ENCODE results near the gene INO80E.

Gene INO80E

DNA sequence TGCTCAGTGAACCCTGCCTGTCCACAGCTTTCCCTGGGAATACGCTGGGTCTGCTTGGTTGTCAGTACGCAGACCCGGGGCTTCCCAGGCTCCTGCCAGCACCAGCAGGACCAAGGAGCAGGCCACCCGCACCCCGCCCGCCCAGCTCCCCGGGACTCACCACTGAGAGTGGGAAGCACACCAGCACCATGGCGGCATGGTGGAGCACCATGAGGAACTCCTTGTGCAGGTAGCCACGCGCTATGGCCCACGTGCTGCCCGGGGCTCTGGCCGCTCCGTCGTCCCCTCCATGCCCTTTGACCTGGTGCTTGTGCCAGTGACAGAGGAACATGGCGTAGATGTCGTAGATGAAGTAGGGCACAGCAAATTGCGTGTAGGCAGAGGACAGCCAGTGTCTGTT, 30.4 kb downstream of the INO80E start:
- TF ChIP-seq GABPA (IDR thresholded peaks at IDR 0.05; ENCODE audit: low read depth), result no peak
- TF ChIP-seq SPI1 (IDR thresholded peaks at IDR 0.05; ENCODE audit: borderline replicate concordance, low read depth), result no peak
- TF ChIP-seq, protein P1, sequence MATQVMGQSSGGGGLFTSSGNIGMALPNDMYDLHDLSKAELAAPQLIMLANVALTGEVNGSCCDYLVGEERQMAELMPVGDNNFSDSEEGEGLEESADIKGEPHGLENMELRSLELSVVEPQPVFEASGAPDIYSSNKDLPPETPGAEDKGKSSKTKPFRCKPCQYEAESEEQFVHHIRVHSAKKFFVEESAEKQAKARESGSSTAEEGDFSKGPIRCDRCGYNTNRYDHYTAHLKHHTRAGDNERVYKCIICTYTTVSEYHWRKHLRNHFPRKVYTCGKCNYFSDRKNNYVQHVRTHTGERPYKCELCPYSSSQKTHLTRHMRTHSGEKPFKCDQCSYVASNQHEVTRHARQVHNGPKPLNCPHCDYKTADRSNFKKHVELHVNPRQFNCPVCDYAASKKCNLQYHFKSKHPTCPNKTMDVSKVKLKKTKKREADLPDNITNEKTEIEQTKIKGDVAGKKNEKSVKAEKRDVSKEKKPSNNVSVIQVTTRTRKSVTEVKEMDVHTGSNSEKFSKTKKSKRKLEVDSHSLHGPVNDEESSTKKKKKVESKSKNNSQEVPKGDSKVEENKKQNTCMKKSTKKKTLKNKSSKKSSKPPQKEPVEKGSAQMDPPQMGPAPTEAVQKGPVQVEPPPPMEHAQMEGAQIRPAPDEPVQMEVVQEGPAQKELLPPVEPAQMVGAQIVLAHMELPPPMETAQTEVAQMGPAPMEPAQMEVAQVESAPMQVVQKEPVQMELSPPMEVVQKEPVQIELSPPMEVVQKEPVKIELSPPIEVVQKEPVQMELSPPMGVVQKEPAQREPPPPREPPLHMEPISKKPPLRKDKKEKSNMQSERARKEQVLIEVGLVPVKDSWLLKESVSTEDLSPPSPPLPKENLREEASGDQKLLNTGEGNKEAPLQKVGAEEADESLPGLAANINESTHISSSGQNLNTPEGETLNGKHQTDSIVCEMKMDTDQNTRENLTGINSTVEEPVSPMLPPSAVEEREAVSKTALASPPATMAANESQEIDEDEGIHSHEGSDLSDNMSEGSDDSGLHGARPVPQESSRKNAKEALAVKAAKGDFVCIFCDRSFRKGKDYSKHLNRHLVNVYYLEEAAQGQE (IDR thresholded peaks at IDR 0.05; ENCODE audit: insufficient replicate concordance, low read depth), result no peak
- TF ChIP-seq POLR2AphosphoS5 (IDR thresholded peaks at IDR 0.05; ENCODE audit: low read depth), result no peak
- TF ChIP-seq, protein P2, sequence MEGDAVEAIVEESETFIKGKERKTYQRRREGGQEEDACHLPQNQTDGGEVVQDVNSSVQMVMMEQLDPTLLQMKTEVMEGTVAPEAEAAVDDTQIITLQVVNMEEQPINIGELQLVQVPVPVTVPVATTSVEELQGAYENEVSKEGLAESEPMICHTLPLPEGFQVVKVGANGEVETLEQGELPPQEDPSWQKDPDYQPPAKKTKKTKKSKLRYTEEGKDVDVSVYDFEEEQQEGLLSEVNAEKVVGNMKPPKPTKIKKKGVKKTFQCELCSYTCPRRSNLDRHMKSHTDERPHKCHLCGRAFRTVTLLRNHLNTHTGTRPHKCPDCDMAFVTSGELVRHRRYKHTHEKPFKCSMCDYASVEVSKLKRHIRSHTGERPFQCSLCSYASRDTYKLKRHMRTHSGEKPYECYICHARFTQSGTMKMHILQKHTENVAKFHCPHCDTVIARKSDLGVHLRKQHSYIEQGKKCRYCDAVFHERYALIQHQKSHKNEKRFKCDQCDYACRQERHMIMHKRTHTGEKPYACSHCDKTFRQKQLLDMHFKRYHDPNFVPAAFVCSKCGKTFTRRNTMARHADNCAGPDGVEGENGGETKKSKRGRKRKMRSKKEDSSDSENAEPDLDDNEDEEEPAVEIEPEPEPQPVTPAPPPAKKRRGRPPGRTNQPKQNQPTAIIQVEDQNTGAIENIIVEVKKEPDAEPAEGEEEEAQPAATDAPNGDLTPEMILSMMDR (IDR thresholded peaks at IDR 0.05; ENCODE audit: insufficient read depth, low read length), result no peak
- Histone ChIP-seq H3K27me3 (ENCODE audit: insufficient read depth, poor library complexity, severe bottlenecking) (peaks cover 54% of the 10 kb centered on the region), H3K4me3 (replicated peaks; ENCODE audit: insufficient read depth, low read length) (no peak overlapping the region), H3K27ac (replicated peaks) (no peak overlapping the region)
- DNase-seq (ENCODE audit: low read depth in 1 of 2, low spot score in 1 of 2), result no peak

DNA sequence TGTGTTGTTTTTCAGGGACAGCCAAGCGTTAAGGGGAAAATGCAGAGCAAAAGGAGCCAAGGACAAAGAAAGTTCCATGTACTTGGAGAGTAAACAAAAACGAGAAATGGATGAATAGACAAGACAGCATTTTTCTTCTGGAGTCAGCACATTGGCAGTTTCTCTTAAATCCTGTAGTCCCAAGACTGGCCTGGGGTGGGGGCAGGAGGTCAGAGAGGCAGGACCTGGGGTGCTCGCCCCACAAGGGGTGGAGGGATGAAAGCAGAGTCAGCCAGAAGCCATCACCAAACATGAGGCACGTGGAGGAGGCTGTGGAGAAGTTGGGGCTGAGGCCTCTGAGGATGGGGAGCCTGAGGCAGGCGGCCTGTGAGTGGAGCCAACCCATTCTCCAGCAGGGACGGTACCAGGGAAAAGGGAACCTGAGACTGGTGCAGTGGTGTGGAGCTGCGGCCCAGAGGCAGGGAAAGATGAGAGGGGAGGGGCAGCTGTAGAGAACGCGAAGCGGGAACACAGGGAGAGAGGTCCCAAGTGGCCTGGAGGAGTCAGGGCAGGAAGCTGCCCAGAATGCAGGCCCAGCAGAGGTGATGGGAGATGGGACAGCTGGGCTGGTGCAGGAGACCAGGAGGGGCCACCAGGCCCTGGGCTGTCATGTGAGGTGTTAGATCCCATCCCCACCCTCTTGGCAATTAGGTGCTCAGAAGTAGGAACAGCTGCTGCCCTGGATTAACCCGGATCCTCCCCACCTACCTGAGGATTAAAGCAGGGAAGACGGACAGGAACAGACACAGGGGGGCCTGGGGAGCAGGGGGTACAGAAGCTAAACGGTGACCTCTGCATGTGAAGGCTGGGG, 31.8 kb downstream of the INO80E start:
- TF ChIP-seq, protein P2 (IDR thresholded peaks at IDR 0.05; ENCODE audit: insufficient read depth, low read length), result no peak
- TF ChIP-seq SPI1 (IDR thresholded peaks at IDR 0.05; ENCODE audit: borderline replicate concordance, low read depth) (no peak), POLR2AphosphoS5 (IDR thresholded peaks at IDR 0.05; ENCODE audit: low read depth) (no peak), GABPA (IDR thresholded peaks at IDR 0.05; ENCODE audit: low read depth) (no peak)
- TF ChIP-seq, protein P1 (IDR thresholded peaks at IDR 0.05; ENCODE audit: insufficient replicate concordance, low read depth), result no peak
- no peak for DNase-seq (ENCODE audit: low read depth in 1 of 2, low spot score in 1 of 2)
- Histone ChIP-seq H3K27me3 (ENCODE audit: insufficient read depth, poor library complexity, severe bottlenecking) (peaks cover 60% of the 10 kb centered on the region), H3K4me3 (replicated peaks; ENCODE audit: insufficient read depth, low read length) (no peak overlapping the region), H3K27ac (replicated peaks) (no peak overlapping the region)

DNA sequence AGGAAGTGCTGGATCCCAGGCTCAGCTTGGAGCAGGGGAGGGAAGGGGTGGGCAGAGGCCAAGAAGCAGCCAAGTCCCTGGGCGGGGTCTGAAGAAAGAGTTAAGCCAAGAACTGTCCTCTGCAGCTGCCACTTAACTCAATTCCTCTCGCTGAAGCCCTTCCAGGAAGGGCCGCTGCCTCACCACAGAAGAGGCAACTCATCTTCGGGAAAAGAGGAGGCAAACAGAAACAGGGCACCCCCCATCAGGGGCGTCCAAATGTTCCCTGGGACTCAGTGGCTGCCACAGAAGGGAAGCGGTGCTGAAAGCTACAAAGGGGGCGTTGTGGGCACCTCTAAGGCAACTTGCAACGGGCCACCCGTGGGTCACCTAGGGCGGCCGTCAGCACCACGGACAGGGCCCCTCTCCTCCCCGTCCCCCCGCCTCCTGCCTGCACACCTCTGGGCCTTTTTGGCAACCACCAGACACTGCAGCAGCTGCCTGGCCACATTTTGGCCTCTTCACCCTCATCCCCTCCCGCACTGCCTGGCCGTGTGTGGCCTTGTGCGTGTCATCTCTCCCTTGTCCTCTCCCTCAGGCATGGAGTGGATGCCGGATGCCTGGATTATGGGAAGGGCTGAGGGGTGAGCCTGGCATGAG, 32.5 kb downstream of the INO80E start:
- no peak overlapping the region for H3K4me3 ChIP-seq (replicated peaks; ENCODE audit: insufficient read depth, low read length)
- DNase-seq (ENCODE audit: low read depth in 1 of 2, low spot score in 1 of 2), result peak in 1 of 2 experiments; percentile 46
- H3K27me3 ChIP-seq (ENCODE audit: insufficient read depth, poor library complexity, severe bottlenecking), result peaks cover 62% of the 10 kb centered on the region
- no peak overlapping the region for H3K27ac ChIP-seq (replicated peaks)
- TF ChIP-seq POLR2AphosphoS5 (IDR thresholded peaks at IDR 0.05; ENCODE audit: low read depth) (no peak), GABPA (IDR thresholded peaks at IDR 0.05; ENCODE audit: low read depth) (no peak), SPI1 (IDR thresholded peaks at IDR 0.05; ENCODE audit: borderline replicate concordance, low read depth) (no peak)
- TF ChIP-seq, protein P1 (IDR thresholded peaks at IDR 0.05; ENCODE audit: insufficient replicate concordance, low read depth), result peak; percentile 95
- TF ChIP-seq, protein P2 (IDR thresholded peaks at IDR 0.05; ENCODE audit: insufficient read depth, low read length), result no peak
